CD4-positive, alpha-beta T cell (primary cell): Measurements from ENCODE around the gene KIF26A. TPM values are rescaled to one million over a fixed set of nuclear protein-coding genes. Genes with fewer than 3 reads are reported as not detected.

Experiments
- ATAC-seq: fragments of 200-7000 bp; cut with Tn5 transposase; one replicate; pipeline ENCODE4 v1.10.0; 2022; ENCODE audit warnings: mild to moderate bottlenecking; ENCODE audit not compliant: poor library complexity
- CTCF ChIA-PET: fragments of 350-600 bp; sonication (Branson Sonifier 250); formaldehyde crosslinking; loops from one replicate; lab custom pipeline; 2021; ENCODE audit warnings: antibody characterized with exemption, inconsistent platforms; lab: Charles Lee
- POLR2A ChIA-PET: fragments of 350-600 bp; sonication (Branson Sonifier 250); formaldehyde crosslinking; loops from one replicate; lab custom pipeline; 2021; ENCODE audit warnings: antibody characterized with exemption, inconsistent platforms; lab: Charles Lee
- DNase-seq, 14 experiments: peaks; one replicate each; pipeline ENCODE4 v3.0.0-alpha.2; 2013 to 2020; ENCODE audit warnings: mixed read lengths in 2 of 14
- H3K27ac ChIP-seq, 2 donors: one replicate each; pipeline versions ENCODE4 v1.5.1 to v1.7.0; 2013; ENCODE audit warnings: low read length in 2 of 2, low read depth in 1 of 2, mild to moderate bottlenecking in 1 of 2
- H3K27me3 ChIP-seq, 2 experiments: 1 replicate in 1 of 2; 2 replicates in 1 of 2; pipeline versions ENCODE4 v1.6.1 to v1.7.0; 2013; ENCODE audit warnings: low read length in 2 of 2, control low read depth in 1 of 2, mild to moderate bottlenecking in 1 of 2, moderate library complexity in 1 of 2; ENCODE audit not compliant: insufficient read depth in 2 of 2, control insufficient read depth in 1 of 2
- H3K36me3 ChIP-seq: one replicate; pipeline ENCODE4 v1.6.1; 2013; ENCODE audit warnings: low read length, control low read depth; ENCODE audit not compliant: insufficient read depth
- H3K4me1 ChIP-seq: one replicate; pipeline ENCODE4 v1.6.1; 2013; ENCODE audit warnings: low read length, control low read depth; ENCODE audit not compliant: insufficient read depth
- H3K4me3 ChIP-seq: one replicate; pipeline ENCODE4 v1.5.1; 2013; ENCODE audit warnings: mild to moderate bottlenecking, low read length, moderate library complexity
- H3K9me3 ChIP-seq, 2 experiments: 1 replicate in 1 of 2; 2 replicates in 1 of 2; pipeline versions ENCODE4 v1.6.1 to v1.7.0; 2013; ENCODE audit warnings: low read length in 2 of 2, mild to moderate bottlenecking in 2 of 2, control low read depth in 1 of 2, moderate library complexity in 1 of 2; ENCODE audit not compliant: control insufficient read depth in 1 of 2, insufficient read depth in 1 of 2
- H3K27ac Mint-ChIP-seq: one replicate; pipeline ENCODE4 v1.8.0; 2020; ENCODE audit warnings: mixed read lengths
- H3K27me3 Mint-ChIP-seq: one replicate; pipeline ENCODE4 v1.8.0; 2021; ENCODE audit warnings: mixed read lengths
- H3K36me3 Mint-ChIP-seq: one replicate; pipeline ENCODE4 v1.8.0; 2021; ENCODE audit warnings: low read depth, mixed read lengths
- H3K4me1 Mint-ChIP-seq: one replicate; pipeline ENCODE4 v1.8.0; 2021; ENCODE audit warnings: low read depth, mixed read lengths
- H3K4me3 Mint-ChIP-seq: one replicate; pipeline ENCODE4 v1.8.0; 2020; ENCODE audit warnings: mild to moderate bottlenecking, mixed read lengths
- H3K9me3 Mint-ChIP-seq: one replicate; pipeline ENCODE4 v1.8.0; 2020; ENCODE audit warnings: mixed read lengths
- CTCF ChIP-seq: fragments of 200-600 bp; IDR thresholded peaks from one replicate; pipeline ENCODE4 v1.8.0; 2022; ENCODE audit warnings: antibody characterized with exemption, mild to moderate bottlenecking
- intact Hi-C, 2 experiments: fragments of 100-400 bp; cut with DNase I in 1 of 2; cut with micrococcal nuclease in 1 of 2; formaldehyde crosslinking; loops; one replicate each; pipeline versions ENCODE4 v1.15.1 to v1.9.0; 2023 to 2025; cut with DNase I, micrococcal nuclease
- polyA plus RNA-seq, 2 donors: library from polyadenylated mRNA; unstranded; fragments of 120-200 nt; gene quantifications; one replicate each; pipeline ENCODE4 v1.2.1, GENCODE V29; 2013
- total RNA-seq, 174 experiments: library from RNA in 2 of 174; stranded (reverse) in 2 of 174; gene quantifications; one replicate each; pipeline ENCODE4 v1.2.3 and lab custom pipeline; 2021 to 2026

Gene KIF26A
- total RNA-seq (under 1 TPM; 0.25 to 0.31 TPM), total RNA-seq (lab: John Stamatoyannopoulos, UW) (0 to 5.3 (median 0.55) reads per million in 172 experiments)
- polyA plus RNA-seq (2013, experiment 1 of 2): 0.51 TPM
- 1.0 TPM for polyA plus RNA-seq (2013, experiment 2 of 2)

- Mint-ChIP-seq H3K27me3 (peaks cover 40% of the 10 kb centered on the region), H3K27ac (no peak within 1 kb of the TSS), H3K4me1 (peaks cover 4% of the 10 kb centered on the region), H3K36me3 (no peaks in the 10 kb centered on the region), H3K4me3 (peak within 1 kb of the TSS; percentile 34), H3K9me3 (no peaks in the 10 kb centered on the region)
- TF ChIP-seq CTCF: no peak
- Histone ChIP-seq H3K27ac (no peak within 1 kb of the TSS), H3K4me3 (peak within 1 kb of the TSS; percentile 29), H3K9me3 (peaks cover 0 to 27% of the 10 kb centered on the region in 2 experiments), H3K27me3 (peaks cover 50 to 58% of the 10 kb centered on the region in 2 experiments), H3K36me3 (no peaks in the 10 kb centered on the region), H3K4me1 (peaks cover 26% of the 10 kb centered on the region)
- ChIA-PET POLR2A (interaction anchor here (1.1 kb wide), 1 partner anchor 426 kb away, joined by 7 read pairs; no protein-coding TSS in a partner anchor), CTCF (interaction anchor here (0.7 to 1.2 kb wide), 4 partner anchors 10 to 502 kb away, joined by 3 to 6 read pairs (median 4); no protein-coding TSS in a partner anchor)
- DNase-seq (peak in 5 of 14 experiments; percentile 3 to 44 (median 17)), ATAC-seq (peak; percentile 33)
- intact Hi-C loops: loop anchor here (5.0 kb wide), 3 partner anchors 61 to 569 kb away; no protein-coding TSS in a partner anchor
These were observed at the start of gene KIF26A for GRCh38 chr14:104138098-104138717. KIF26A (plus strand) TSS chr14:104138587; CDS start chr14:104138723, 136 bp downstream.

- no peak overlapping the region for H3K27ac ChIP-seq
- peaks cover 7% of the 10 kb centered on the region for H3K27me3 Mint-ChIP-seq
- peaks cover 17% of the 10 kb centered on the region for H3K4me1 ChIP-seq
- H3K36me3 Mint-ChIP-seq: no peaks in the 10 kb centered on the region
- intact Hi-C loops: loop anchor here (5.0 kb wide), 2 partner anchors 472 to 547 kb away; no protein-coding TSS in a partner anchor
- CTCF ChIA-PET: no interaction called here
- TF ChIP-seq CTCF: no peak
- H3K27me3 ChIP-seq: peaks cover 8 to 9% of the 10 kb centered on the region in 2 experiments
- ATAC-seq (no peak), DNase-seq (no peak)
- no peak overlapping the region for H3K4me3 ChIP-seq
- POLR2A ChIA-PET: no interaction called here
- peaks cover 5% of the 10 kb centered on the region for H3K4me1 Mint-ChIP-seq
- peaks cover 0 to 5% of the 10 kb centered on the region in 2 experiments for H3K9me3 ChIP-seq
- H3K36me3 ChIP-seq: no peaks in the 10 kb centered on the region
- H3K9me3 Mint-ChIP-seq: no peaks in the 10 kb centered on the region
- no peak overlapping the region for H3K4me3 Mint-ChIP-seq
- no peak overlapping the region for H3K27ac Mint-ChIP-seq
These were observed 48.2 kb upstream of the KIF26A start for GRCh38 chr14:104090071-104090748.

DNA sequence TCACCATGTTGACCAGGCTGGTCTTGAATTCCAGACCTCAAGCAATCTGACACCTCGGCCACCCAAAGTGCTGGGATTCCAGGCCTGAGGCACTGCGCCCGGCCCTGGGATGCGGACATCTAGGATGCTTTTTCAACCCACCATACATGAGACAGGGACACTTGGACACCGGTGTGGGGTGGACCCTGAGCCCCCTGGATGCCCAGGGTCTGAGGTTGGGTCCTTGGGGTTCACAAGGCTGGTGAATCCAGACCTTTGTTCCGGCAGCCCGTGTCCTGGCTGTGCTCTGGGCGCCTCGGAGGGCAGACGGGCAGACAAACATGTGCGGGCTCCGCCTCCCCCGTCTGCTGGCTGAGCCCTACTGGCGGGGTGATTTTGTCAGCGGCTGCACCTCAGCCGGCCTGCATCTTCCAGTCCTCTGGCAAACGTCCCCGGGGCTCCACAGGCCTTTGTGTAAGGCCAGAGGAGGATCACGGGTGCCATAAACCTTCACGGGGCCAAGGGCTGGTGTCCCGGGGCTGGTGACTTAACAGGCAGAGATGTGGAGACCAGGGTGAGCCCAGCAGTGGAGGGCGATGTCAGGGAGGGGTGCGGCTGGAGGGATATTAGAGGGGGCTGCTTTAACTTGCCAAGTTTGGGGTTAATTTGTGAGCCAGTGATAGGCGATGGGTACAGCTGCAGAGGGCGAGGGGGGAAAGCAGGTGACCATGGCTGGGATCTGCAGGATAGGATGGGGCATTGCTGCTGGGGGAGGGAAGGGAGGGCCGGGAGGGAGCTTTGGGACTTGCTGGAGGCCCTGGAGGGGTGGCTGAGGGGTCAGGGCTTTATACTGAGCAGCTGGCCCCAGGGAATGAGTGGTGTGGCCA, 47.1 kb upstream of the KIF26A start:
- Mint-ChIP-seq H3K4me1 (peaks cover 5% of the 10 kb centered on the region), H3K36me3 (no peaks in the 10 kb centered on the region), H3K27ac (no peak overlapping the region), H3K9me3 (no peaks in the 10 kb centered on the region), H3K27me3 (peaks cover 7% of the 10 kb centered on the region), H3K4me3 (no peak overlapping the region)
- Histone ChIP-seq H3K27ac (no peak overlapping the region), H3K36me3 (no peaks in the 10 kb centered on the region), H3K4me3 (no peak overlapping the region), H3K9me3 (no peaks in the 10 kb centered on the region), H3K27me3 (peaks cover 3% of the 10 kb centered on the region in 2 experiments), H3K4me1 (peaks cover 11% of the 10 kb centered on the region)
- intact Hi-C loops: loop anchor here (5.0 kb wide), 2 partner anchors 471 to 546 kb away; no protein-coding TSS in a partner anchor
- ChIA-PET POLR2A (no interaction called here), CTCF (no interaction called here)
- no peak for TF ChIP-seq CTCF
- DNase-seq: no peak
- ATAC-seq: no peak
